ENCODE measurements around the gene ITGB1BP2.
"Not testable (repeated sequence)": the region's sequence is repeated elsewhere in the genome, so short reads cannot be mapped to it uniquely, and the experiment has no call there.

DNA sequence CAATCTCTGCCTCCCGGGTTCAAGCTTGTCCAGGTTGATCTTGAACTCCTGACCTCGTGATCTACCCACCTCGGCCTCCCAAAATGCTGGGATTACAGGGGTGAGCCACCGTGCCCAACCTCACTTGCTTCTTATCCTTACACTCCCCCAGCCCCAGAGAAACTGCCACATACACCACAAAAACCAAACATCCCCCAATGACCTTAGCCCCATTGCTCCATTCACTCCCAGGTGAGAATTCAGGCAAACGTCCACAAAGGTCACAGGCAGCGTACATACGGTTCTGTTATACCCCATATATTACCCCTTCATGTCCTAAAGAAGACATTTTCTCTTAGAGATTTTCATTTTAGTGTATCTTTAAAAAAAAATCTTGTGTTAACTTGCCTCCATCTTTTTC is 1.1 kb upstream of the ITGB1BP2 start:
- TF ChIP-seq, protein P1, sequence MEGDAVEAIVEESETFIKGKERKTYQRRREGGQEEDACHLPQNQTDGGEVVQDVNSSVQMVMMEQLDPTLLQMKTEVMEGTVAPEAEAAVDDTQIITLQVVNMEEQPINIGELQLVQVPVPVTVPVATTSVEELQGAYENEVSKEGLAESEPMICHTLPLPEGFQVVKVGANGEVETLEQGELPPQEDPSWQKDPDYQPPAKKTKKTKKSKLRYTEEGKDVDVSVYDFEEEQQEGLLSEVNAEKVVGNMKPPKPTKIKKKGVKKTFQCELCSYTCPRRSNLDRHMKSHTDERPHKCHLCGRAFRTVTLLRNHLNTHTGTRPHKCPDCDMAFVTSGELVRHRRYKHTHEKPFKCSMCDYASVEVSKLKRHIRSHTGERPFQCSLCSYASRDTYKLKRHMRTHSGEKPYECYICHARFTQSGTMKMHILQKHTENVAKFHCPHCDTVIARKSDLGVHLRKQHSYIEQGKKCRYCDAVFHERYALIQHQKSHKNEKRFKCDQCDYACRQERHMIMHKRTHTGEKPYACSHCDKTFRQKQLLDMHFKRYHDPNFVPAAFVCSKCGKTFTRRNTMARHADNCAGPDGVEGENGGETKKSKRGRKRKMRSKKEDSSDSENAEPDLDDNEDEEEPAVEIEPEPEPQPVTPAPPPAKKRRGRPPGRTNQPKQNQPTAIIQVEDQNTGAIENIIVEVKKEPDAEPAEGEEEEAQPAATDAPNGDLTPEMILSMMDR (IDR thresholded peaks at IDR 0.05): not testable (repeated sequence)
- not testable (repeated sequence) for TF ChIP-seq POLR2A (IDR thresholded peaks at IDR 0.05)
